Fibroblast of skin of abdomen (primary cell): ENCODE measurements around the gene TTC7B.

Experiments used
- DNase-seq: peaks from one replicate; pipeline ENCODE4 v3.0.0-alpha.2; 2013

Gene TTC7B

DNA sequence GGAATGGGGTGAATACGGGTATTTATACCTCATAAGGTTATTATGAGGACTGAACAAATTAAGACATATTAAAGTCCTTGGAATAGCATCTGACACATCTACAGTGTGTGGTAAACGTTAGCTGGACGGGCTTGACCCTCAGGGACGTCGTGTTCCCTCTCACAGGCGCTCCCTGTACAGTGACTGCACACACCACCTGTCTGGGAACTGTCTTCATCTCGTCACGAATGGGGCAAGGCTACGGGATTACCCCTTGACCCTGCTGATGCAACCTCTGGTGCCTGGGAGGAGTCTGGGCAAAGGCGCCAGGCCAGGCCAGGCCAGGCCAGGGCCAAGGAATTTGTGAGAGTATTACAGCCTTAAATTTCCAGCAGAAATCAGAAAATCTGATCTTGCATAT is 228.3 kb downstream of the TTC7B start:
- no peak for DNase-seq

DNA sequence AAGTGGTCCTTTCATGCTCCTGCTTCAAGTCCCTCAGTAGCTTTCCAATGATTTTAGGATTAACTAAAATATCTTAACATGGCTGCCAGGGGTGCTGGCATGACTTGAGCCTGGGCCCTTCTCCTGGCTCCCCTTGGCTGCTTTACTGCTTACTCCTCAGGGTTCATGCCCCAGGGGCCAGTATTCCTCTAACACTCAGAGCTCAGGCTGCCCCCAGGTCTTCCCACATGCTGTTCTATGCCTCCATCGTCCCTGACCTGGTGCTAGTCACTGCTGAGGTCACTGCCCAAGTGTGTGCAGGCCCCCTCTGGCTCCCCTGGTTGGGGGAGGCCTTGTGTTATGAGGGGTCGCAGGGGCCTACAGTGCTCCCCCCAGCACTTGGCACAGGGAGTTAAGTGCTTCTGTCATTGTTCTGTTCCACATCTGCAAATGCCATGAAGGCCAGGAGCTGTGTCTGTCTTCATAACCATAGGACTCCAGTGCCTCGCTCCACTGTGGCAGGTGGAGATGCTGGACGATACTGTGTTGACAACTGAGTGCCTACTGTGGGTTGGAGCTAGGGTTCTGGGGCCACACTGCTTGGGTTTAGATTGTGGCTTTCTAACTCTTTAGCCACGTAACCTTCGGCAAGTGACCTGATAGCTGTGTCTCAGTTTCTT is 228.8 kb downstream of the TTC7B start:
- DNase-seq, result no peak

GRCh38 chr14:90585106-90585505 is 231.1 kb downstream of the TTC7B start:
- no peak for DNase-seq

DNA sequence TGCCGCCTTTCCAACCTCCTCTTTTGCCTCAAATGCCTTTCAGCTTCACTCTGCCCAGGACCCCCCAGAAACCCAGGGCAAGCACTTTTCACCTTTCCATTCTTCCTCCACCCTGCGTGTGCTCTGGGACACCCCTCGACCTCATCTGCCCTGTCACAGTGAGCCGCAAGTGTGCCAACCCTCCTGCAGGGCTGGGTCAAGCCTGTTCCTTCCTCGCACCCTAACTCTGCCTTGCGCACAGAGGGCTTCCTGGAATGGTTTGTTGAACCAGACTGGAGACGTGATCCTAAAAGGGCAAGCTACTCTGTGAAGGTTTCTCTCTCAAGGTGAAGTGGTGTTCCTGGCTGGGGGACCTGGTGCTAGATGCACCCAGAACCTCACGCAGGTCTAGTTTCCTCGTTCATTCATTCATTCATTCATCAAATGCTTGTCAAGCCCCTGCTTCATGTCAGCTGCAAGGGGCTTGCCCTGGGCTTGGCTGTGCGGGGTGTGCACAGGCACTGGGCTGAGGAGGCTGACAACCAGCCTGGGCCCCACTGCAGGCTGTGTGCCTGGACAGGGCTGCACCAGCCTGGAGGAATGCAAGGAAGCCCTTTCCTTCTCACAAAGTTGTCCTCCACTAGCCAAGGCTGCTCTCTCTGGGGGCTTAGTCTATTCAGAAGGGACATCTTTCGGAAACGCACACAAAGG is 232.2 kb downstream of the TTC7B start:
- DNase-seq, result no peak

GRCh38 chr14:90583427-90583826 is 232.8 kb downstream of the TTC7B start:
- DNase-seq, result no peak

GRCh38 chr14:90582166-90582565 is 234.1 kb downstream of the TTC7B start:
- DNase-seq, result no peak

DNA sequence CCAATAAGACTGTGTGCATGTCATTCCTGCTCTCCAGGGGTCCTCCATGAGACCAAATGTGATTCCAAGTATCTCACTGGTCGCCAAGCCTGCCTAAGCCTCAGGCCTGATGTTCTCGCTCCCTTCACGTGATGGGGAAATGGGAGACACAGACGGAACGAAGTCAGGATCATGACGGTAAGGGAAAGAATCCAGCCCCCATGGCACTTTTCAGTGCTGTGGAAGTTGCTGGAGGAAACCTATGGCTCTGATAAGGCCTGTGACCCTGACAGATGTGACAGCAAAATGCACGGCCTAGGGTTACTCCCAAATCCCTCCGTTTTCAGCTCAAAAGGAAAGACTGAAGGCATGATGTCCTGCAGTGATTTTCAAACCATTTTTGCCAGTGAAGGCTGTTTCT is 234.5 kb downstream of the TTC7B start:
- DNase-seq, result no peak

GRCh38 chr14:90580377-90581335 is 235.6 kb downstream of the TTC7B start:
- peak; percentile 10 for DNase-seq

GRCh38 chr14:90579816-90580215 is 236.4 kb downstream of the TTC7B start:
- DNase-seq, result no peak

DNA sequence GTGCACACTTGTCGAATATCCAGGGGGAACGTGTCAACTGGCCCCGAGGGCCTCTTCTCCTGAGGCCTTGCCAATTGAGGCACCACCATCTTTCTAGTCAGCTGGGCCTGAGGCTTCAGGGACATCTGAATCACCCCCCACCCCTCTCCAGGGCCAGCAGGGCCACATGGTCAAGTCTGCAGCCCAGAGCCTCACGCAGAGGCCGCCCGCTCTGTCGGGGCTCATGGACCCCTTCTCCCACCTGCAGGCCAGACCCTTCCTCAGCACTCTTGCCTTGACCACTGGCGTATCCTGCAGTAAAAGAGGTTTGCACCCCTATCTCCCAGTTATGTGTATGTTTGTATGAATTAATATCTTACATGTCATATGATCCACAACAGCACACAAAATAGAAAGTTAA is 237.1 kb downstream of the TTC7B start:
- DNase-seq, result no peak

- no peak for DNase-seq
Measured at GRCh38 chr14:90578283-90578985, 237.8 kb downstream of the TTC7B start.

DNA sequence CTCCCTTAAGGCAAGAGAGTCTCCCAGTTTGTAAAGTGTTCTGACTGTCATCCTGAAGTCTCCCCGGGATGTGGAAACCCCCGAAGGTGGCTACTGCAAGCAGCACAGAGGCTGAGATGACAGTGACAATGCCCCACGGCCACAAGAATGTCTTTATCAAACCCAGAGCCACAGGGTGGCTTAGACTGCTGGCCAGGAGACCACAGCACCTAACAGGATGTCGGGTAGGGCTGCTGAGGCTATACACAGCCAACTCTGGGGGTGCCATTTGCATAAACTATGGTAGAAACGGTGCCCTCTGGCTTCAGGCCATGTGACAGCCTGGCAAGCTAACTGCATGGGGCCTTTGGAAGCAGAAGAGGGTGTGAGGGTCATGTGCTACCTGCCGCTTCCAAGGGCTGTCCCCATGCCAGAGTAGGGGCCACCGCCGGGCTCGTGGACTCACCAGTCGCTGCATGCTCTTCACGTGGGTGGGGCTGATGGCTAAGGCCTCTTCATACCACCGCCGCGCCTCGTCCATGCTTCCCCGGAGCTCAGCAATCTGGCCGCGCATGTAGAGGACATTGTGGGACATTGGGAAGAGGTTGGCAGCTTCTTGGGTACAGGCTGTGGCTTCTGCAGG is 238.5 kb downstream of the TTC7B start:
- DNase-seq, result no peak

DNA sequence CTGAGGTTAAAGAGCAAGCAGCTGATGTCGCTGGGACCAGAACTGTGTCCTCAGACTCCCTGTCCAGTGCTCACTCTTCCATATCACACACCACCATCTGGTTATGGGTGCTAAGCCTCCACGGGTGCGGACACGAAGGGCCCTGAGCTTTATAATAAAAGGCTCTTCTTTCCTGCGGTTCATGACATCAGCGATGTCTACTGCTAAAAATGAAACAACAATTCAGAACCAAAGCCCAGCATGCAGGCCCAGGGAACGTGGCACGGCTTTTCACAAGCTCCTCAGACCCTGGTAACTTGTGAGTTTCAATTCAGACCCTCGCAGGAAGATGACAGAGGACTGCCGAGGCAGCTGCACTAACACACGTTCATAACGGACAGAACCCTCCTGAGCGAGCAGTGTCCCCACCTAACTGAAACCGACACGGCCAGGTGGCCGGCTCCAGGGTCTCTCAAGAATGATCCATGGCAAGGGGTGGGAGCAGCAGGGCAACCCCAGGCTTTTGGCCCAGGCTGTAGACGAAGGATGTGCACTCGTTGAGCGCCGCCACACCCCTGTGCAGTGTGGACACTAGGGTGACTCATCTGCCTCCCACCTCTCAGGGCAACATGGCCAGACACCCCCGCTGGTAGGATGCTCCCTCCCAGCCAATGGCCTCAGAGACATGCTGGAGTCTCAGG is 239.1 kb downstream of the TTC7B start:
- DNase-seq, result no peak

DNA sequence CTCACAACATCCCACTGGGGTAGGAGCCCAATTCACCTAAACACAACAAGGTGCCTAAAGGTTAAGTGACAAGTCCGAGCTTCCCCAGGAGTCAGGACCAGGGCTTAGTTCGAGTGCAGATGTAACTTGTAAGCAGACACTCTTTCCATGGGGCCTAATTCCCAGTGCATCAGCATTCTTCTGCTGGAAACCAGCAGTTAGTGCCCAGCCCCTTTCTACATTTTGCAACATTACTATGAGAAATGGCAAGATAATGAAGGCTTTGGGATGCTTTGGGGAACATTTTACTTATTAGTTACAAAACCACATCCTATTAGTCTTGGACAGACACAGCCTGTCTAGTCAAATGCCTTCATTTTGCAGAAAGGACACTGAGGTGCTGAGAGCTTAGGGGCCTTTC is 239.6 kb downstream of the TTC7B start:
- DNase-seq, result peak; percentile 21

GRCh38 chr14:90575781-90576180 is 240.4 kb downstream of the TTC7B start:
- no peak for DNase-seq

GRCh38 chr14:90575336-90575735 is 240.9 kb downstream of the TTC7B start:
- DNase-seq, result no peak

DNA sequence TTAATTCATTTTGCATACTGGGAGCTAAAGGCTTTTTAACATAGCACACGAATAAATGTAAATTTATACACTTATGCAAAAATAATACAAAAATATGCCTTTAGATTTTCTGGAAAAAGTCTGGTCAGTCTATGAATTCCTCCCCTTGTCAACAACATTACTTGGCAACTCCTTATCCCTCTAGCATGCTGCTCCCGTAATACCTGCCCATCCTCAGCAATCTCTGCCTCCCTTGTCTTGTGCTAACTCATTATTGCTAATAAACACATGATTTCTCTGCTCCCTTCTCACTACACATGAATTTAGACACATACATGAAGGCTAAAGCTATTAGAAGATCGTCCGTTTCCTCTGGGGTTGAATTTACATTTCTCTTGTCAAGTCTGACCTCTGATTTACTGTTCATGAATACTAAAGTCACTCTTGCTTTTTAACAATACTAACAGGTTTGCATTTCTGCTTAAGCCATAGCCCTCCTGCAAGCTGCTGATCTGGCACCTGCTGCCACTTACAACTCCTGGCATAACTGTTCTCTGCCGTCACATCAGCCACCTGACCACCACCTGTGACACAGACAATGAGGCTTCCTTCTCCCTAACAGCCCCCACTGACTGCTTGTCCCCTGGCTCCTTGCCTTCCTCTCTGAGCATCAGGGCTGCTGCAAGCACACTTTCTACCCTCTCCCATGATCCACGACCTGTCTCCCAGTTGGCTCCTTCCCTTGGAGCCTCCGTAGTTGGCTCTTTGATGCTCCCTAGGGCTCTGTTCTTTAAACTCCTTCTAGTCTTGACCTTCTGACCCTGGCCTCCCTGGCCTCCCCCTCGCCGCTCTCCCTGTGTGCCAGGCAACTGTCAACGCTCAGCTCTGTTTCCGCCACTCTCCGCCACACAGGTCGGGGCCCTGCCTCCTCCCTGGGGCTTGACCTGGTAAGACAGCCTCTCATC is 241.8 kb downstream of the TTC7B start:
- no peak for DNase-seq

- no peak for DNase-seq
Measured at GRCh38 chr14:90573385-90574105, 242.7 kb downstream of the TTC7B start.

- no peak for DNase-seq
Measured at GRCh38 chr14:90572441-90573150, 243.6 kb downstream of the TTC7B start.
